Kidney capillary endothelial cell (primary cell): Measurements from ENCODE around the gene CLDN15.
"Not testable (repeated sequence)": the region's sequence is repeated elsewhere in the genome, so short reads cannot be mapped to it uniquely, and the experiment has no call there.

ENCODE experiments used
- DNase-seq: peaks from one replicate; pipeline ENCODE4 v3.0.0-alpha.2; 2018; ENCODE audit warnings: low spot score

CLDN15 gene

GRCh38 chr7:101222275-101222830 lies 15.2 kb downstream of the CLDN15 start:
- DNase-seq = no peak

GRCh38 chr7:101220295-101220694 lies 17.3 kb downstream of the CLDN15 start:
- no peak for DNase-seq

GRCh38 chr7:101218236-101219125 lies 19.1 kb downstream of the CLDN15 start:
- DNase-seq = no peak

GRCh38 chr7:101217388-101218235 lies 20.0 kb downstream of the CLDN15 start, which contains the start of the genes PLOD3 and ZNHIT1:
TSS of gene PLOD3 (minus strand) at chr7:101217581. CDS start at chr7:101217274, 307 bp downstream.
TSS of gene ZNHIT1 (plus strand) at chr7:101218165. CDS start at chr7:101218196, 31 bp downstream.
- DNase-seq = peak; percentile 95

GRCh38 chr7:101216860-101217387 lies 20.7 kb downstream of the CLDN15 start:
- no peak for DNase-seq

- no peak for DNase-seq
These were observed 21.4 kb downstream of the CLDN15 start for GRCh38 chr7:101216001-101216859.

GRCh38 chr7:101212014-101212413 lies 25.6 kb downstream of the CLDN15 start:
- no peak for DNase-seq

- no peak for DNase-seq
These were observed 26.1 kb downstream of the CLDN15 start for GRCh38 chr7:101211501-101211900.

GRCh38 chr7:101210143-101210542 lies 27.5 kb downstream of the CLDN15 start:
- no peak for DNase-seq

GRCh38 chr7:101208794-101209193 lies 28.8 kb downstream of the CLDN15 start:
- no peak for DNase-seq

- no peak for DNase-seq
These were observed 30.1 kb downstream of the CLDN15 start for GRCh38 chr7:101207459-101207858.

GRCh38 chr7:101206665-101207042 lies 30.9 kb downstream of the CLDN15 start:
- DNase-seq = no peak

- no peak for DNase-seq
These were observed 31.5 kb downstream of the CLDN15 start for GRCh38 chr7:101205901-101206664.

GRCh38 chr7:101203740-101204738 lies 33.6 kb downstream of the CLDN15 start:
- DNase-seq = not testable (repeated sequence)

GRCh38 chr7:101202603-101202918 lies 35.0 kb downstream of the CLDN15 start:
- no peak for DNase-seq

GRCh38 chr7:101201695-101202602 lies 35.7 kb downstream of the CLDN15 start:
- no peak for DNase-seq

- no peak for DNase-seq
These were observed 36.6 kb downstream of the CLDN15 start, which contains the start of gene MOGAT3 for GRCh38 chr7:101200862-101201599. TSS of gene MOGAT3 (minus strand) at chr7:101201036. CDS start at chr7:101200854, 182 bp downstream.
